NCI-H2227 (cell line): ENCODE results near the gene KCP.

ENCODE experiments used
- DNase-seq: peaks from one replicate; lab custom pipeline; 2025; ENCODE audit not compliant: unreplicated experiment; lab: John Stamatoyannopoulos, UW

The KCP gene

GRCh38 chr7:128888756-128889095 lies 21.8 kb downstream of the KCP start:
- no peak for DNase-seq

DNA sequence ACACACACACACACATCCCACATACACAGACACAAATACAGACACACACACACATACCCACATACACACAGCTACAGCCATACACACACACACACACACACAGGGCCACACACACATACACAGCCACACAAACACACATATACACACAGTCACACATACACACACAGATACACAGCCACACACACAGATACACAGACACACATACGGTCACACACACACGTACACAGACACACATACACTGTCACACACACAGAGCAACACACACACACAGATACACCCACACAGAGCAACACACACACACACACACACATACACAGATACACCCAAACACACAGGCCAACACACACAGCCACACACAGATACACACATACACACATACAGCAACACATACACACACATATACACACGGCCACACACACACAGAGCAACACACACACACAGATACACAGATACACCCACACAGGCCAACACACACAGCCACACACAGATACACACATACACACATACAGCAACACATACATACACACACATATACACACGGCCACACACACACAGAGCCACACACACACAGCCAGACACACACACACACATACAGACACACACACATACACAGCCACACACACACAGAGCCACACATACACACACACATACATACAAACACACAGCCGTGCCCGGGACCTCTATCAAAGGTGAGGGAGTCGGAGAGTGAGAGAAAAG lies 22.3 kb downstream of the KCP start:
- DNase-seq, result no peak

- DNase-seq, result peak; percentile 21
These were observed 23.1 kb downstream of the KCP start for GRCh38 chr7:128887169-128888038.

GRCh38 chr7:128886391-128887168 lies 23.9 kb downstream of the KCP start:
- DNase-seq, result no peak

GRCh38 chr7:128885370-128886187 lies 24.9 kb downstream of the KCP start:
- no peak for DNase-seq

DNA sequence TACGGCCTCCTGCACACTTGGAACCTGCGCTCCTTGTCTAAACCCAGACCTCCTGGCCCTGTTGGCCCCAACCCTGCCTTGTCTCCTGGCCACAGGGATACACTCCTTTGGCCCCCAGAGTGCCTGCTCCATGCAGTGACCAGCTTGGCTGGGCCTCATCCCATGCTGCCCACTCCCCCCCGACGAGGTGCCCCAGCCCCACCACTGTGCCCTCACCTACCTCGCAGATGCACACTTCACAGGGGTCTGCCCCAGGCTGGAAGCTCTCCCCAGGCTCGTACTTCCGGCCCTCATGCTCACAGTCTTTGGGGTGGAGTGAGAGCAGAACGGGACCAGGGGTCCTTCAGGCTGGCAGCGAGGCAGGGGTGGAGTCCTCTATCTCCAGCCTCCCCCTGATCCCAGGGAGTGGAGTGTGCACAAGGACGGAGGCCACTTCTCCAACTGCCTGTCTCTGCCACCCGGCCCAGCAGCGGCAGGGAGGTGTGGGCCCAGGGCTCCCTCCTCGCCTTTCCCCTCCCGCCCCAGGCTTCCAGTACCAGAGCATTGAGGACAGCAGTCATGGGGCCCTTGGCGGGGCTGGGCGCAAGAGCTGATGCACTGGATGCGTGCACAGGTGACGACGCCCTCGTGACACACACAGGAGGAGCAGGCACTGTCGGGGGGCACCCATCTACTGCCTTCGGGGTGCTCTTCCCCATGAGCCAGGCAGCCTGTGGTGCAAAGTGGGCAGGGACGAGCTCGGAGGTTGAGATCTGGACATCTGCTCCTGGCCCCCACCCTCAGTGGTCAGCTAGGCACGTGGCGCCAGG lies 25.7 kb downstream of the KCP start:
- no peak for DNase-seq

DNA sequence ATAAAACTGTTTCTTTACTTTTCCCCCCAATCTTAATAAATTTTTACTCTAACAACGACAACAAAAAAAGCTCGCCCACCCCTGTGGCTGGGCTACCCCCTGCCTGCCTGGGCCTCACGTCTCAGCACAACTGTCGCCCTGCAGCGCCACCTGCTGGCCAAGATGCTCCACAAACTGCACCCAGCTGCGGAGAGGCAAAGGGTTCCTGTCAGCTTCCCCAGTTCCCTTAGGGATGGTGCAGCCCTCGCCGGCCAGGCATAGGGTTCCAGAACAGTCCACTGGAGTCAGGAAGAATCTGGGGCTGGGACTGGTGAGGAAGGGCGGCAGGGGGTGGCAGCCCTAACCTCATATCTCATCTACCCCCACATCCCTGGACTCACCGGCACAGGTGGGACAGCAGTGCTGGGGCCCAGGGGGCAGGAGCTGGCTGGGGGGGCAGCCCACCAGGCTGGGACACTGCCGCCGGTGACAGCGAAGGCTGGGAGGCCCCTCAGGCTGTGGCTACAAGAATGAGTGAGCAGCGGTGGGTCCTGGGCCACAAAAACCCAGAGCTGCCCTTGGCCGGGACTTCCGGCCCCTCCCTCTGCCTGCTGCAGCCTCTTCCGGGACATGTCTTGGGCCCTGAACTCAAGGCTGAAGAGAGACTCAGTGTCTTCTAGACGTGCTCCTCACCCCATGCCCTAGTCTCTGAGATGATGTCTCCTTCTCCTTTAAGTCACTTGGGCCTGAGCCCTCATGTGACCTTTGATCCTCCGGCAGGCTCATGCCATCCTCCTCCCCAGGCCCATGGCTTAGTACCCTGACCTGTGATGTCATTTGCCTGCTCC lies 26.7 kb downstream of the KCP start:
- DNase-seq, result peak; percentile 88

DNA sequence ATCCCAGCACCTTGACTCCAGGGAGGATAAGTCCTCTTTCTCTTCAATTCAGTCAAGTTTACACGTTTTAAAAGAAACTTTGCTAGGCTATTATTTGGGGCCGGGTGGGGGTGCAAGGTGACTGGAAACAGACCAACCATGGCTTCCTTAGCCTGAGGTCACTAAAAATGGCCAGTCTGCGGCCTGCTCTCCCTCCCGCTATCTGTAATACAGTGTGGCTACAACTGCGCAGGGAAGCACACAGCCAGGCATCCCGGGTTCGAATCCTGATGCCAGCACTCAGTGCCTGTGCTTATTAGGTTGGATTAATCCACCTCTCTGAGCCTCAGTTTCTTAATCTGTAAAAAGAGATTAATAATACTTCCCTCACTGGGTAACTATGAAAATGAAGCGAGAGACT lies 28.4 kb downstream of the KCP start:
- no peak for DNase-seq

GRCh38 chr7:128881458-128882125 lies 28.9 kb downstream of the KCP start:
- DNase-seq, result no peak

DNA sequence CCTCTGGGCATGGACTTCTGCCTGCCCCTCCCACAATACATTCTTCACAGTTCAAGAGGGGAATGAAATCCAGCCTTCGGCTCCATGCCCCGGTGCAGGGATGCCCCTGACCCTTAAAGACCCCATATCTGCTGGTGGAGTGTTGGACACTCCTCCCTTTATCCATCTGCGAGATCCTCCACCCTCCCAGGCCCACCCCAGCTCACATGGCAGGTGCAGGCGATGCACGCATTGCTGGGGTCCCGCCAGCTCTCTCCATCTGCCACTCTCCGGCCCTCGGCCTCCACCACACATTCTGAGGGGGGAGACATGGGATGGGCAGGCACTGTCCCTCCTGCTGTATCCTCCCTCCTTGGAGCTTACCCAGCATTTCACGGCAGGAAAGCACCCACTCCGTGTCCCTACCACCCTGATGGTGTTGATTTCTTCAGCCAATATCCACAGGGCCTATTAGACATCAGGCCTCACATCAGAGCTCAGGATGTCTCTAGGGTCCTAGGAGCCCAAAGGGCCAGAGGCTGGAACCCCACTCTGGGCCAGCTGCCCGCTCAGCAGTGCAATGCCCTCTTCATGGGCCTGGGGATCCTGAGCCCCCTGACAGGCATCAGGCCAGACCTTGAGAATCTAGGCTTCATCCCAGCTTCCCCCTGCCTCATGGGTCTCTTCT lies 29.6 kb downstream of the KCP start:
- DNase-seq, result no peak

GRCh38 chr7:128879939-128880746 lies 30.4 kb downstream of the KCP start:
- peak; percentile 86 for DNase-seq

GRCh38 chr7:128879461-128879938 lies 31.0 kb downstream of the KCP start:
- DNase-seq, result no peak

- DNase-seq, result no peak
These were observed 32.0 kb downstream of the KCP start for GRCh38 chr7:128878226-128879105.

DNA sequence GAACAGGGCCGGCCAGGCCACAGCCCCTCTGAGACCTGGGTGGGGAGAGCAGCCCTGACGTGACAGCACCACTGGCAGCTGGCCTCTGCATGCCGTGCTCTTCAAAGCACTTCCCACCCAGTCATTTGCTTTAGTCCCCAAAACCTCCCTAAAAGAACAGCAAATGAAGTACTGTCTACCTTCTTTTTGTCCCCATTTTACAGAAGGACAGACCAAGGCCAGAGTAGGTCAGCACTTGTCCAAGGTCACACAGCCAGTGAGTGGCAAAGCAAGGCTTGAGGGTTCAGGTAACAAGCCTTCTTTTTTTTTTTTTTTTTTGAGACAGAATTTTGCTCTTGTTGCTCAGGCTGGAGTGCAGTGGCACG lies 32.8 kb downstream of the KCP start:
- DNase-seq, result no peak

- DNase-seq, result no peak
These were observed 33.3 kb downstream of the KCP start for GRCh38 chr7:128876978-128877755.
